Posterior cingulate gyrus (tissue), 11 donors: ENCODE data around the gene KCNMA1.

Source experiments
- DNase-seq, 10 donors: peaks; one replicate each; pipeline versions ENCODE4 v3.0.0 to v3.0.0-alpha.2; 2020 to 2021; ENCODE audit warnings: mixed read lengths in 3 of 10
- intact Hi-C: fragments of 100-400 bp; cut with DNase I; formaldehyde crosslinking; loops from one replicate; pipeline ENCODE4 v1.15.1; 2023

KCNMA1 gene

DNA sequence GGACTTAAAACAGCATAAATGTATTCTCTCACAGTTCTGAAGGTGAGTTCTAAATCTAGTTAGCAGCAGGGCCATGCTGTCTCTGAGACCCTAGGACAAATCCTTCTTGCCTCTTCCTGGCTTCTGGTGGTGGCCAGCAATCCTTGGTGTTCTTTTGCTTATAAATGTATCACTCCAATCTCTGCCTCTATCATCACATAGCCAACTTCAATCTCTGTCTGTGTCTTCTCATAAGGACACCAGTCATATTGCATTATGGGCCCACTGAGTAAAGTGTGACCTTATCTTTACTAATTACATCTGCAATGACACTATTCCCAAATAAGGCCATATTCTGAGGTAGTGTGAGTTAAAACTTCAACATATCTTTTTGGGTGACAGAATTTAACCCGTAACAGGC lies 778.9 kb downstream of the KCNMA1 start:
- intact Hi-C loops: no loop called here
- DNase-seq: no peak

DNA sequence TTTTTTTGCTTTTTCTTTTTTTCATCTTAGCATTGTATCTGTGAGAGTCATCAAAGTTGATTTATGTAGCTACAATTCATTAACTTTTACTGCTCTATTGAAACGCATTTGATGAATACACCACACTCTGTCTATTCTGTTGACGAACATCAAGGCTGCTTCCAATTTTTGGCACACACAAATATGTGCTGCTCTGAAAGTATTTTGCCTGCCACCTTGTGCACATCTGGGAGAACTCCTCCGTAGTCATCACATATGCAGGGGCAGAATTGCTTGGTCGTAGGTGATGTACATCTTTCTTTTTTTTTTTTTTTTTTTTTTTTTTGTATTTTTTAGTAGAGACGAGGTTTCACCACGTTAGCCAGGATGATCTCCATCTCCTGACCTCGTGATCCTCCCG lies 796.8 kb downstream of the KCNMA1 start:
- no peak for DNase-seq
- intact Hi-C loops: no loop called here

DNA sequence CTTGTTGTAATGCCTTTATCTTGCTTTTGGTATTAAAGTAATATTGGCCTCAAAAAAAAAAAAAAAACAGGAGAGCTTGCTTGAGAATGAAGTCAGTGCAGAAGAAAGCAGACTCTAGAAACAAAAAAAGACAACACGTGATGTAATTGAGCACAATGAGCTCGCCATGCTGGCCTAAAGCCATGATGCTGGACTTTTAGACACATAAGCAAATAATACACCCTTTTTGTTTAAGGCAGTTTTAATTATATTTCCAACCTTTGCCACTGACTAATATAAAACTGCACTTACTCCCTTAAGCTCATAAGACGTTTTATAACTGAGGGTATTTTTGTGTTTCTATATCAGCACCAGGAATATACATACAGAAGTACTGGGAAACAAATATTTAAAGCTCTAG lies 798.3 kb downstream of the KCNMA1 start:
- DNase-seq: no peak
- intact Hi-C loops: no loop called here

DNA sequence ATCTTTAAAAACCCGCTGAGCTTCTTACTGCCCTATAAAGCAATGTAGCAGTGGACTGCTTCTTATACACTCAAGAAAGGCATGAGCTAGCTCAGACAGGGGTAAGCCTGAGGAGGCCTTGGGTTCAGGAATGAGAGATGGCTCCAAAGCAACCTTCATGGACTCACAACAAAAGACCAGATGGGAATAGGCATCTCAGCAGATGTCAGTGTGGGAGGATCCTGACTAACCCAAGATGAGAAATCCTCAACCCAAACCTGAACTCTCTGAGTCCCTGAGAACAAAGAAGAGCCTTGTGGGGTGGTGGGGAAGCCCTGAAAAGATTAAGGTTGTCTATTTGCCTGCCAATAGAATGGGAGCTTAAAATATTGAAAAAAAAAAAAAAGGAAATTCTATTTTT lies 807.4 kb downstream of the KCNMA1 start:
- intact Hi-C loops: no loop called here
- DNase-seq: no peak

DNA sequence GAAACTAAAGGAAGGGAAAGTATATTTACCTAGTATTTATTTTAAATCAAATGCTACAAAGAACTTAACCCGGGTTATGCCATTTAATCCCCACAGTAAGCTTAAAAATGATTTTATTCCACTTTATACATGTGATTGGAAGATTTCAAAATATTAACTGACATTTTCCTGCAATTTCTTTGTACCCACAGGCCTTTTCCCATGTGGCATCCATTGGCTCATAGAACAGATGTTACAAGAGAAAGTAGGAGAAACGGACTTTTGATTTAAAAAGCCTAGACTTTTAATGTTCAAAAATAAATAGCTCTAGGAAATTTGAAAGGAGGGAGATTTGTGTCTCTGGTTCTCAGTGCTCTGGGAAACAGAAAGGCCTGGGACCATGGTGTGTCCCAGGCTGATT lies 807.9 kb downstream of the KCNMA1 start:
- intact Hi-C loops: no loop called here
- DNase-seq: no peak
